Activated B cell treated with CpG ODN at 0.5 μM for 24 hours (primary cell): ENCODE results near the gene ZBTB4. TPM values are rescaled to one million over a fixed set of nuclear protein-coding genes. Genes with fewer than 3 reads are reported as not detected.
A peak's percentile ranks its signal among the peaks of the same experiment; 100 is the strongest.

ENCODE experiments used
- ATAC-seq: fragments of 200-7000 bp; cut with Tn5 transposase; one replicate; pipeline ENCODE4 v1.10.0; 2021; ENCODE audit warnings: low read depth, mild to moderate bottlenecking, moderate library complexity
- CTCF ChIA-PET: fragments of 350-600 bp; sonication (Branson Sonifier 250); formaldehyde crosslinking; loops from one replicate; lab custom pipeline; 2021; ENCODE audit warnings: antibody characterized with exemption; lab: Charles Lee
- POLR2A ChIA-PET: fragments of 350-600 bp; sonication (Branson Sonifier 250); formaldehyde crosslinking; loops from one replicate; lab custom pipeline; 2021; ENCODE audit warnings: antibody characterized with exemption; lab: Charles Lee
- DNase-seq: peaks from one replicate; pipeline ENCODE4 v3.0.0; 2022
- H3K27ac Mint-ChIP-seq: one replicate; pipeline ENCODE4 v1.8.0; 2020; ENCODE audit warnings: mixed read lengths
- H3K27me3 Mint-ChIP-seq: one replicate; pipeline ENCODE4 v1.8.0; 2021; ENCODE audit warnings: mixed read lengths
- H3K36me3 Mint-ChIP-seq: one replicate; pipeline ENCODE4 v1.8.0; 2021; ENCODE audit warnings: low read depth, mixed read lengths
- H3K4me1 Mint-ChIP-seq: one replicate; pipeline ENCODE4 v1.8.0; 2021; ENCODE audit warnings: mixed read lengths
- H3K4me3 Mint-ChIP-seq: one replicate; pipeline ENCODE4 v1.8.0; 2020; ENCODE audit warnings: mild to moderate bottlenecking, mixed read lengths
- H3K9me3 Mint-ChIP-seq: one replicate; pipeline ENCODE4 v1.8.0; 2020; ENCODE audit warnings: mixed read lengths
- CTCF ChIP-seq: fragments of 200-600 bp; IDR thresholded peaks from one replicate; pipeline ENCODE4 v1.8.0; 2022; ENCODE audit warnings: antibody characterized with exemption, mild to moderate bottlenecking
- intact Hi-C: fragments of 100-400 bp; cut with micrococcal nuclease; formaldehyde crosslinking; loops from one replicate; pipeline ENCODE4 v1.15.1; 2024
- total RNA-seq: library from RNA; stranded (reverse); gene quantifications from 2 replicates; pipeline ENCODE4 v1.2.3, GENCODE V29; 2022

Gene ZBTB4
- total RNA-seq, 1 donor from 2014 or later: 30.5 TPM

GRCh38 chr17:7468804-7469389 lies 10.5 kb downstream of the ZBTB4 start:
- Mint-ChIP-seq H3K9me3 (no peaks in the 10 kb centered on the region), H3K27ac (no peak overlapping the region), H3K36me3 (peaks cover 21% of the 10 kb centered on the region), H3K27me3 (no peaks in the 10 kb centered on the region), H3K4me3 (no peak overlapping the region), H3K4me1 (peaks cover 31% of the 10 kb centered on the region)
- CTCF ChIA-PET: no interaction called here
- no peak for DNase-seq
- intact Hi-C loops: no loop called here
- ATAC-seq: no peak
- no peak for TF ChIP-seq CTCF
- POLR2A ChIA-PET: no interaction called here

GRCh38 chr17:7468290-7468689 lies 11.1 kb downstream of the ZBTB4 start:
- H3K9me3 Mint-ChIP-seq: no peaks in the 10 kb centered on the region
- ChIA-PET CTCF (no interaction called here), POLR2A (interaction anchor here (1.0 to 1.4 kb wide), 2 partner anchors 11 to 16 kb away, joined by 3 to 5 read pairs; partner anchors contain the start of genes POLR2A and ZBTB4)
- intact Hi-C loops: no loop called here
- H3K27ac Mint-ChIP-seq: no peak overlapping the region
- H3K4me3 Mint-ChIP-seq: no peak overlapping the region
- no peak for ATAC-seq
- DNase-seq: no peak
- H3K4me1 Mint-ChIP-seq: peaks cover 31% of the 10 kb centered on the region
- TF ChIP-seq CTCF: no peak
- H3K27me3 Mint-ChIP-seq: no peaks in the 10 kb centered on the region
- H3K36me3 Mint-ChIP-seq: peaks cover 27% of the 10 kb centered on the region

GRCh38 chr17:7467498-7467897 lies 11.9 kb downstream of the ZBTB4 start:
- H3K27ac Mint-ChIP-seq: peak overlapping the region; percentile 56
- POLR2A ChIA-PET: interaction anchor here (1.0 to 1.4 kb wide), 2 partner anchors 11 to 17 kb away, joined by 3 to 5 read pairs; partner anchors contain the start of genes POLR2A and ZBTB4
- CTCF ChIA-PET: no interaction called here
- DNase-seq: no peak
- TF ChIP-seq CTCF: no peak
- H3K36me3 Mint-ChIP-seq: peaks cover 31% of the 10 kb centered on the region
- intact Hi-C loops: no loop called here
- no peaks in the 10 kb centered on the region for H3K9me3 Mint-ChIP-seq
- ATAC-seq: no peak
- no peak overlapping the region for H3K4me3 Mint-ChIP-seq
- peaks cover 30% of the 10 kb centered on the region for H3K4me1 Mint-ChIP-seq
- H3K27me3 Mint-ChIP-seq: no peaks in the 10 kb centered on the region

GRCh38 chr17:7466639-7467341 lies 12.6 kb downstream of the ZBTB4 start:
- H3K36me3 Mint-ChIP-seq: peaks cover 31% of the 10 kb centered on the region
- intact Hi-C loops: no loop called here
- no peak for ATAC-seq
- DNase-seq: no peak
- no peak overlapping the region for H3K4me3 Mint-ChIP-seq
- H3K27ac Mint-ChIP-seq: peak overlapping the region; percentile 56
- H3K9me3 Mint-ChIP-seq: no peaks in the 10 kb centered on the region
- POLR2A ChIA-PET: interaction anchor here (1.4 kb wide), 1 partner anchor 12 kb away, joined by 5 read pairs; the partner anchor contains the start of gene ZBTB4
- H3K27me3 Mint-ChIP-seq: no peaks in the 10 kb centered on the region
- no peak for TF ChIP-seq CTCF
- peaks cover 24% of the 10 kb centered on the region for H3K4me1 Mint-ChIP-seq
- CTCF ChIA-PET: no interaction called here

- ATAC-seq (no peak), DNase-seq (no peak)
- intact Hi-C loops: no loop called here
- no peak overlapping the region for H3K27ac Mint-ChIP-seq
- no peaks in the 10 kb centered on the region for H3K9me3 Mint-ChIP-seq
- H3K36me3 Mint-ChIP-seq: peaks cover 31% of the 10 kb centered on the region
- H3K4me1 Mint-ChIP-seq: peaks cover 20% of the 10 kb centered on the region
- H3K27me3 Mint-ChIP-seq: no peaks in the 10 kb centered on the region
- no peak for TF ChIP-seq CTCF
- POLR2A ChIA-PET: no interaction called here
- CTCF ChIA-PET: no interaction called here
- no peak overlapping the region for H3K4me3 Mint-ChIP-seq
Measured at GRCh38 chr17:7466318-7466638, 13.2 kb downstream of the ZBTB4 start.
